HG03139 (cell line): ENCODE results near the gene CCDC171.
"Not testable (repeated sequence)": the region's sequence is repeated elsewhere in the genome, so short reads cannot be mapped to it uniquely, and the experiment has no call there.

Experiments
- ATAC-seq: cut with Tn5 transposase; IDR thresholded peaks from one replicate; pipeline ENCODE4 v1.9.1; 2021; ENCODE audit not compliant: unreplicated experiment

CCDC171 gene

DNA sequence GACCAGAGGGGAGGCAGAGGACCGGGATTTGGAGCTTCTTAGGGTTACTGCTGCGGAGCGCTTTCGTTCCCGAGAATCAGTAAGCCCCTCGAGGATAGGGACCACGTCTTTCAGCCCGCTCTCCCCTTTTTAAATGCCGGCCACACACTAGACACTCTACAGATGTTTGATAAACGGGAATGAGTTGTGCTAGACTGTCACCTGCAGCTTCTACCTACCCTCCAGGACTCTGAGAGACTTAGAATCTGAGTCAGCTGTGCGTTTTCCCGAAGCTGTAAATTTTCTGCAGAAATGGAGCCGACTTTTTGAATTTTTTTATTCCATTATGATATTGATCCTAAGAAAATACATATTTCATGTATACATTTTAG lies 670 bp downstream of the CCDC171 start:
- ATAC-seq, result peak; percentile 13

GRCh38 chr9:15570769-15571168 lies 17.9 kb downstream of the CCDC171 start:
- ATAC-seq, result no peak

DNA sequence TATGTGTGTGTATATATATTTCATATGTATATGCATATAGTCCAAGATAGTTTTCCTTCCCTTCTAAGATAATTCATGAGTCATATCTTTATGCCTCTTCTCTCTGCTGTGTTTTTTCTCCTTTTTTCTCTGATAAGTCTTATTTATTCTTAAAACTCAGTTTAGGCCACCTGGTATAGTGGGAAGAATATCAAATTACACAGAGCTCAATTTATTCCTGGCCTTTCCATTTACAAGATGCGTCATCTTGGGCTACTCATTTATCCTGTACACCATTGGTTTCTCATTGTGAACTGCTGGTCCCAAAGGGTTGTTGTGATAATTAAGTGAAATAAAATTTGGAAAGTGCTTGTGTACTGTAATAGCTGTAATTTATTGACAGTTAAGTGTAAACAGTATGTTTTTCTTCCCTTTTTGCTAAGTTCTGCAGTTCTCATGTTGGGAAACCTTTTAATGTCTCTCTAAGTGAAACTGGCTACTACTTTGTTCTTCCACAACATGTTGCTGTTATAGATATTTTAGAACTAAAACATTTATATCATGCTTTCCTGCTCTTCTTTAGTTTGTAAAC lies 19.4 kb downstream of the CCDC171 start:
- no peak for ATAC-seq

- no peak for ATAC-seq
These were observed 23.7 kb downstream of the CCDC171 start for GRCh38 chr9:15576350-15577050.

DNA sequence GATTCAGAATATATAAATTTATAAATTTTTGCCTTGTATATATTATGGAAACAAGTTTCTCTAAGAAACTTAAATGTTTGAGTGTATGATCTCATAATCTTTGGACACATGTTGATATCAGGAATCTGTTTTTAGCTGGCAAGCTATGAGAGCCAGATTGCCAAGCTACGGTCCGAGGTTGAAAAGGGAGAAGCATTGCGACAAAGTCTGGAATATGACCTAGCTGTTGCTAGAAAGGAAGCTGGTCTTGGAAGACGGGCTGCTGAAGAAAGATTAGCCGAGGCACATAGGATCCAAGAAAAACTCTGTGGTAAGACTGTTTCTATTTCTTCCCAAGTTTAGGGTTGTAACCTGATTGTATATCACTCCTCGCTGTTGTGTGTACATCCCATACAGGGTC lies 25.9 kb downstream of the CCDC171 start:
- no peak for ATAC-seq

- ATAC-seq, result no peak
These were observed 31.5 kb downstream of the CCDC171 start for GRCh38 chr9:15584379-15584778.

- no peak for ATAC-seq
These were observed 39.5 kb downstream of the CCDC171 start for GRCh38 chr9:15592317-15592716.

DNA sequence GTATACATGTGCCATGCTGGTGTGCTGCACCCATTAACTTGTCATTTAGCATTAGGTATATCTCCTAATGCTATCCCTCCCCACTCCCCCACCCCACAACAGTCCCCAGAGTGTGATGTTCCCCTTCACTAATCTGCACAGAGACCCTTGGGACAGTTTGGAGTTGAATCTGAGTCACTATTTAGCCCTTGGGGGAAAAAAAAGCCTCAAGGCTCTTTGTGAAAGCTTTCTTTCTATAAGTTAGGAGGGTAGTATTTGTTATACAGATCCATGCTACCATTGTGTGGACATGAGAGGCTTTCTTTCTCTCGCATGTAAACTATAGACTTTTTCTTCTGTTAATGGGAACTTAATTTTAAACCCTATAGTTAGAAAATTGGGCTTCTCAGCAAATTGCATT lies 40.1 kb downstream of the CCDC171 start:
- ATAC-seq, result not testable (repeated sequence)

- not testable (repeated sequence) for ATAC-seq
These were observed 48.0 kb downstream of the CCDC171 start for GRCh38 chr9:15600666-15601330.

DNA sequence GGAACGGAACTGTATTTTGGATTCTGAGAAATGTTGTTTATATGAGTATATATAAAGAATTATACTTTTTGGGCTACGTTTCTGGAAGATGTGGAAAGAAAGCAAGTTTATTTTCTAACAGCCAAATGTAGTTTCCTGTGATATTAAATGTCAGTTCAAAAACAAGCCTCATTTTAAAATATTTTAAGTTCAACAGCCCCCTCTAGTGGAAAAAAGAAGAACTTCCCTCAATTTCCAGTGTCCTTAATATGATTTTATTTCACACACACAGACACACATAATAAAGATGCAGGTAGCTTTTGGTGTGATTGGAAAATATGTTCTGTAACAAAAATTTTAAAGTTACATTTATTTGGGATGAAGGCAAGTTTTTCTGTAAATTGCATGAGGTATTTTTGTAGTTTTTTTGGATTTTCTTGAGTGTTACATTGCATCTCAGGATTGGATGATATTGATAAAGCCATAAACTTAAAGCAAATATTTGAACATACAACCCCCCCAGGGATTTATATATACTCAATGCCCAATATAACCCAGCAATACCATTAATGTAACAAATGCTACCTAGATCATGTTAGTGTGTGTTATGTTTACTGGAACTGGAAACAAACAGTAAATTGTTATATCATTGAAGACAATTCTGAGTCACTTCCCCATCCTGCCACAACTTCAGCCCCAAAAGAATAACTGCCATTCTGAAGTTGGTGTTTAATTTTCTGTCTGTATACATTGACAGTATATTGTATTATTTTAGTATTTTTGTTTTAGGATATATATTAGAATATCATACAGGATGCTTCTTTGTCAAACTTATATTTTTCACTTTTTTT lies 54.0 kb downstream of the CCDC171 start:
- no peak for ATAC-seq

DNA sequence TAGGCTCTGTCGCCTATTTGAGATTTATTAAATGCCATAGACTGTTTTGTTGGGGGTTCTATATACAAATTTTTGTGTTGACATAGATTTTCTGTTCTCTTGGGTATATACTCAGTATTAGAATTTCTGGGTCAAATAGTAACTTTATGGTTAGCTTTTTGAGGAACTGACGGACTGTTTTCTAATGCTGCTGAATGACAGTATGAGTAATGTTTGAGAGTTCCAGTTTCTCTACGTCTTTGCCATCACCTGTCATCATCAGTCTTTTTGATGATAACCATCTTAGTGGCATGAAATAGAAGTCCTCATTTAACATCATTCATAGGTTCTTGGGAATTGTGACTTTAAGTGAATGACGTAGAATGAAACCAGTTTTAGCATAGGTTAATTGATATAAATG lies 60.1 kb downstream of the CCDC171 start:
- ATAC-seq, result no peak

DNA sequence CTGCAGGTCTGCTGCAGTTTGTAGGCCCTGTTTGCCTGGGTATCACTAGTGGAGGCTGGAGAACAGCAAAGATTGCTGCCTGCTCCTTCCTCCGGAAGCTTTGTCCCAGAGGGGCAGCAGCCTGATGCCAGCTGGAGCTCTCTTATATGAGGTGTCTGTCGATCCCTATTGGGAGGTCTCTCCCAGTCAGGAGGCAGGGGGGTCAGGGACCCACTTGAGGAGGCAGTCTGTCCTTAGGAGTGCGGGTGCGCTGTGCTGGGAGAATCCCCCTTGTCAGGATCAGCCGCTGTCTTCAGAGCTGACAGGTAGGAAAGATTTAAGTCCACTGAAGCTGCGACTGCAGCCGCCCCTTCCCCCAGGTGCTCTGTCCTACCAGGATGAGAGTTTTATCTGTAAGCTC lies 64.9 kb downstream of the CCDC171 start:
- ATAC-seq, result no peak

DNA sequence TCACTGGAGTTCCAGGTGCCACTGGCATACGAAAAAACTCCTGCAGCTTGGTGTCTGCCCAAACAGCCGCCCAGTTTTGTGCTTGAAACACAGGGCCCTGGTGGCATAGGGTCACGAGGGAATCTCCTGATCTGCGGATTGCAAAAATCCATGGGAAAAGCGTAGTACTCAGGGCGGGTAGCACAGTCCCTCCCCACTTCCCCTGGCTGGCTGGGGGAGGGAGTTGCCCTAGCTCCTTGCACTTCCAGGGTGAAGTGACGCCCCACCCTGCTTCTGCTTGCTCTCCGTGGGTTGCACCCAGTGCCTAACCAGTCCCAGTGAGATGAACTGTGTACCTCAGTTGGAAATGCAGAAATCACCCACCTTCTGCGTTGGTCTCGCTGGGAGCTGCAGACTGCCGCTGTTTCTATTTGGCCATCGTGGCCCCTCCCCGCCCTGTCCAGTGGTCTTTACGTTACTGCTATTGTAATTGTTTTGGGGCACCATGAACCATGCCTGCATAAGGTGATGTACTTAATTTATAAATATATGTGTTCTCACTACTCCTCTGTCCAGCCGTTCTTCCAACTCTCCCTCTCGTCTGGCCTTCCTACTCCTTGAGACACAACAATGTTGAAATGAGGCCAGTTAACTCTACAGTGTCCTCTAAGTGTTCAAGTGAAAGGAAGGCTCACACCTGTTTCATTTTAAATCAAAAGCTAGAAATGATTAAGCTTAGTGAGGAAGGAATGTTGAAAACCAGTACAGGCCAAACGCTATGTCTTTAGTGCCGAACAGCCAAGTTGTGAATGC lies 65.9 kb downstream of the CCDC171 start:
- no peak for ATAC-seq

- ATAC-seq, result no peak
These were observed 69.6 kb downstream of the CCDC171 start for GRCh38 chr9:15622318-15622971.

- ATAC-seq, result no peak
These were observed 82.9 kb downstream of the CCDC171 start for GRCh38 chr9:15635752-15636151.

- no peak for ATAC-seq
These were observed 87.3 kb downstream of the CCDC171 start for GRCh38 chr9:15640121-15640520.

GRCh38 chr9:15641291-15641690 lies 88.4 kb downstream of the CCDC171 start:
- no peak for ATAC-seq

GRCh38 chr9:15642369-15642962 lies 89.6 kb downstream of the CCDC171 start:
- ATAC-seq, result no peak

DNA sequence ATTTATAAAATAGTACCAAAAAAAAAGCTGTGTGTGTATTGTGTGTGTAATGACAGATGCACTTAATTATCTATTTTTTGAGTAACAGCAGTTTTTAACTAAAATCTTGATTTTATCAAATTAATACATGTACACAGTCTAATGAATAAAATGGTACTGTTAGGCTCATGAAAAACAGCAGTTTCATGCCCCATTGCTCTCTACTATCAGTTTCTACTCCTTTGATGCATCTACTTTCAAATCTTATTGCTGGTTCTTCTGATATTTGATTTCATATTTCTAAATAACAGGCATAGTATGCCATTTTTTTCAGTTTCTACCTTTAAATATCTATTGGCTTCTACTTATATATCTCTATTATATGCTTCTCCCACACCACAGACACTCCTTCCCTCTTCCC lies 117.4 kb downstream of the CCDC171 start:
- no peak for ATAC-seq

DNA sequence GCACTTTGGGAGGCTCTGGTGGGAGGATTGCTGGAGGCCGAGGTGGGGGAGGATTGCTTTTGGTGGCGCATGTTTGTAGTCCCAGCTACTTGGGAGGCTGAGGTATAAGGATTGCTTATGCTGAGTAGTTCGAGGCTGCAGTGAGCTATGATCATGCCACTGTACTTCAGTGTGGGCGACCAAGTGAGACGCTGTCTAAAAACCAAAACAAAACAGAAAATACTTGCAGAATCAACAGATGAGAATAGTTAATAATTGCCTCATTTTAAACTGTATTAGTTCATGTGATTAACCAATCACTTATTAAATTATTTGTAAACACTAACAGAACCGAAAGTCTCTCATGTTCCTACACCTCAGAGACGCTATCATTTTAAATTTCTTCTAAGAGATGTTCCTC lies 118.1 kb downstream of the CCDC171 start:
- peak; percentile 91 for ATAC-seq
